H1 (cell line): ENCODE measurements around the gene EPN3. TPM values are rescaled to one million over a fixed set of nuclear protein-coding genes. Genes with fewer than 3 reads are reported as not detected.

Experiments
- CTCF ChIA-PET: fragments of 300-600 bp; sonication (Branson Sonifier 250); formaldehyde crosslinking; loops from one replicate; lab custom pipeline; 2021; ENCODE audit not compliant: partially characterized antibody; lab: Charles Lee
- POLR2A ChIA-PET: fragments of 300-600 bp; sonication (Branson Sonifier 250); formaldehyde crosslinking; loops from one replicate; lab custom pipeline; 2021; ENCODE audit warnings: inconsistent platforms; ENCODE audit not compliant: partially characterized antibody; lab: Charles Lee
- DNase-seq, 2 experiments: peaks; one replicate each; pipeline versions ENCODE4 v3.0.0 to v3.0.0-alpha.2; 2010 to 2022; ENCODE audit warnings: low spot score in 2 of 2, low read depth in 1 of 2, mixed read lengths in 1 of 2
- FAIRE-seq: peaks from 2 replicates; lab custom pipeline; 2011; peaks lifted over from hg19 to GRCh38; lab: Jason Lieb, UNC
- H2AFZ ChIP-seq: 2 replicates; pipeline ENCODE4 v1.8.1; 2012; ENCODE audit warnings: low read length, inconsistent platforms
- H2AK5ac ChIP-seq: 2 replicates; pipeline ENCODE4 v1.6.1; 2013; ENCODE audit warnings: low read depth, low read length
- H2BK120ac ChIP-seq: replicated peaks from 2 replicates; pipeline ENCODE3; 2013; ENCODE audit warnings: low read depth, low read length, inconsistent platforms
- H2BK12ac ChIP-seq: 2 replicates; pipeline ENCODE4 v1.6.1; 2013; ENCODE audit warnings: low read depth, low read length
- H2BK15ac ChIP-seq: 2 replicates; pipeline ENCODE4 v1.6.1; 2013; ENCODE audit warnings: low read length
- H2BK20ac ChIP-seq: 2 replicates; pipeline ENCODE4 v1.6.1; 2013; ENCODE audit warnings: low read length
- H2BK5ac ChIP-seq: 2 replicates; pipeline ENCODE4 v1.6.1; 2013; ENCODE audit warnings: low read depth, low read length
- H3K14ac ChIP-seq: 2 replicates; pipeline ENCODE4 v1.6.1; 2013; ENCODE audit warnings: inconsistent platforms; ENCODE audit not compliant: insufficient read length
- H3K18ac ChIP-seq: 2 replicates; pipeline ENCODE4 v1.6.1; 2013; ENCODE audit warnings: low read length; ENCODE audit errors: extremely low read depth
- H3K23ac ChIP-seq: 2 replicates; pipeline ENCODE4 v1.6.1; 2013; ENCODE audit warnings: inconsistent platforms; ENCODE audit not compliant: insufficient read length
- H3K23me2 ChIP-seq: 2 replicates; pipeline ENCODE4 v1.6.1; 2013; ENCODE audit warnings: low read depth, low read length
- H3K27ac ChIP-seq: 2 replicates; pipeline ENCODE4 v1.6.1; 2011; ENCODE audit warnings: low read depth, low read length, inconsistent platforms
- H3K27me3 ChIP-seq, 4 experiments: replicated peaks in 1 of 4; 1 replicate in 1 of 4; 2 replicates in 3 of 4; pipeline versions ENCODE4 v1.6.1 to v1.8.1; 2011 to 2013; ENCODE audit warnings: low read length in 3 of 4, mild to moderate bottlenecking in 3 of 4, inconsistent platforms in 2 of 4, mixed read lengths in 2 of 4, moderate library complexity in 1 of 4; ENCODE audit not compliant: control insufficient read depth in 3 of 4, insufficient read depth in 3 of 4; ENCODE audit errors: extremely low read depth in 1 of 4
- H3K36me3 ChIP-seq, 4 experiments: 2 replicates each; pipeline versions ENCODE4 v1.6.1 to v1.8.1; 2011 to 2013; ENCODE audit warnings: mild to moderate bottlenecking in 4 of 4, low read length in 3 of 4, moderate library complexity in 2 of 4, control low read depth in 1 of 4, inconsistent platforms in 1 of 4; ENCODE audit not compliant: insufficient read depth in 4 of 4, control insufficient read depth in 2 of 4
- H3K4ac ChIP-seq: replicated peaks from 2 replicates; pipeline ENCODE3; 2013; ENCODE audit warnings: low read length, low read depth, mixed read lengths, inconsistent platforms; ENCODE audit not compliant: insufficient read length
- H3K4me1 ChIP-seq, 4 experiments: replicated peaks in 1 of 4; 1 replicate in 1 of 4; 2 replicates in 3 of 4; pipeline versions ENCODE4 v1.6.1 to v1.8.1; 2011 to 2013; ENCODE audit warnings: low read length in 3 of 4, inconsistent platforms in 2 of 4, mixed read lengths in 1 of 4; ENCODE audit not compliant: insufficient read depth in 4 of 4, control insufficient read depth in 3 of 4
- H3K4me2 ChIP-seq, 2 experiments: 2 replicates each; pipeline versions ENCODE4 v1.6.1 to v1.8.1; 2011 to 2013; ENCODE audit warnings: low read depth in 2 of 2, low read length in 2 of 2, control low read depth in 1 of 2, inconsistent platforms in 1 of 2, mild to moderate bottlenecking in 1 of 2; ENCODE audit not compliant: insufficient read depth in 1 of 2
- H3K4me3 ChIP-seq, 4 experiments: fragments of 200-600, 300-600 bp in 1 of 4; sonication (generic), shearing (Covaris generic), sonication (Bioruptor Twin) in 1 of 4; 2 replicates each; pipeline versions ENCODE4 v1.5.1 to v1.8.1; 2011 to 2016; ENCODE audit warnings: low read length in 4 of 4, low read depth in 3 of 4, control low read depth in 2 of 4, inconsistent platforms in 2 of 4, mild to moderate bottlenecking in 2 of 4, mixed read lengths in 1 of 4, moderate library complexity in 1 of 4; ENCODE audit not compliant: insufficient read depth in 2 of 4; ENCODE audit errors: extremely low read depth in 1 of 4
- H3K56ac ChIP-seq: replicated peaks from 2 replicates; pipeline ENCODE3; 2013; ENCODE audit warnings: low read depth, mild to moderate bottlenecking, mixed read lengths, low read length, inconsistent platforms; ENCODE audit not compliant: insufficient read length
- H3K79me1 ChIP-seq: 2 replicates; pipeline ENCODE4 v1.6.1; 2013; ENCODE audit warnings: low read depth, low read length, control low read depth
- H3K79me2 ChIP-seq, 2 experiments: 2 replicates each; pipeline versions ENCODE4 v1.6.1 to v1.8.1; 2012 to 2013; ENCODE audit warnings: low read length in 2 of 2, mild to moderate bottlenecking in 2 of 2, inconsistent platforms in 1 of 2; ENCODE audit not compliant: insufficient read depth in 2 of 2, control insufficient read depth in 1 of 2
- H3K9ac ChIP-seq, 4 experiments: replicated peaks in 1 of 4; 1 replicate in 1 of 4; 2 replicates in 3 of 4; pipeline versions ENCODE4 v1.6.1 to v1.8.1; 2011 to 2013; ENCODE audit warnings: low read depth in 3 of 4, low read length in 3 of 4, control low read depth in 2 of 4, mild to moderate bottlenecking in 2 of 4, moderate library complexity in 2 of 4, inconsistent platforms in 1 of 4; ENCODE audit errors: extremely low read depth in 1 of 4
- H3K9me3 ChIP-seq, 2 experiments: 2 replicates each; pipeline versions ENCODE4 v1.6.1 to v1.8.1; 2012 to 2013; ENCODE audit warnings: mild to moderate bottlenecking in 2 of 2, moderate library complexity in 2 of 2, control low read depth in 1 of 2, inconsistent platforms in 1 of 2, low read depth in 1 of 2, low read length in 1 of 2, mixed read lengths in 1 of 2; ENCODE audit not compliant: insufficient read depth in 2 of 2
- H4K20me1 ChIP-seq, 2 experiments: replicated peaks in 1 of 2; 2 replicates each; pipeline versions ENCODE3 to v1.8.1; 2011 to 2013; ENCODE audit warnings: inconsistent platforms in 2 of 2, low read length in 2 of 2, mild to moderate bottlenecking in 1 of 2; ENCODE audit not compliant: insufficient read depth in 2 of 2, control insufficient read depth in 1 of 2
- H4K5ac ChIP-seq: 2 replicates; pipeline ENCODE4 v1.6.1; 2013; ENCODE audit warnings: low read length, low read depth, mixed read lengths, inconsistent platforms; ENCODE audit not compliant: insufficient read length
- H4K8ac ChIP-seq: 2 replicates; pipeline ENCODE4 v1.8.0; 2013; ENCODE audit warnings: mild to moderate bottlenecking, moderate library complexity, low read length, inconsistent platforms; ENCODE audit not compliant: insufficient read depth; ENCODE audit errors: extremely low read depth
- H4K91ac ChIP-seq: replicated peaks from 2 replicates; pipeline ENCODE3; 2013; ENCODE audit warnings: low read length, mixed read lengths, inconsistent platforms; ENCODE audit not compliant: insufficient read length
- ASH2L ChIP-seq: fragments of 200-600, 300-600 bp; sonication (generic); IDR thresholded peaks from one replicate; pipeline ENCODE4 v1.7.1; 2017; ENCODE audit warnings: low read length
- EP300 ChIP-seq, 2 experiments: IDR thresholded peaks; 1 replicate in 1 of 2; 2 replicates in 1 of 2; pipeline ENCODE4 v1.6.1; 2011 to 2012; ENCODE audit warnings: low read depth in 2 of 2, low read length in 2 of 2, mild to moderate bottlenecking in 2 of 2, borderline replicate concordance in 1 of 2, inconsistent platforms in 1 of 2, moderate library complexity in 1 of 2
- HDAC2 ChIP-seq, 2 experiments: fragments of 300-600 bp in 1 of 2; sonication (generic) in 1 of 2; IDR thresholded peaks; 2 replicates each; pipeline ENCODE4 v1.6.1; 2011 to 2012; ENCODE audit warnings: low read depth in 2 of 2, low read length in 2 of 2, mild to moderate bottlenecking in 2 of 2, moderate library complexity in 2 of 2, borderline replicate concordance in 1 of 2, inconsistent platforms in 1 of 2
- JUND ChIP-seq: IDR thresholded peaks from 2 replicates; pipeline ENCODE4 v1.6.1; 2011; ENCODE audit warnings: mild to moderate bottlenecking, improper control_type of control experiment, low read length
- KDM1A ChIP-seq: fragments of 200-600, 300-600 bp; sonication (generic); IDR thresholded peaks from 2 replicates; pipeline ENCODE4 v1.7.1; 2016; ENCODE audit warnings: mild to moderate bottlenecking, low read length, borderline replicate concordance
- KDM5A ChIP-seq: fragments of 200-600 bp; IDR thresholded peaks from 2 replicates; pipeline ENCODE4 v1.7.1; 2012; ENCODE audit warnings: mild to moderate bottlenecking, low read length, inconsistent platforms, mixed read lengths
- MAX ChIP-seq: IDR thresholded peaks from 2 replicates; pipeline ENCODE4 v1.6.1; 2012; ENCODE audit warnings: inconsistent platforms
- SP1 ChIP-seq: IDR thresholded peaks from 2 replicates; pipeline ENCODE4 v1.6.1; 2011; ENCODE audit warnings: low read depth, low read length
- TBP ChIP-seq: IDR thresholded peaks from 2 replicates; pipeline ENCODE4 v1.6.1; 2011; ENCODE audit warnings: low read depth, low read length, improper control_type of control experiment
- WGBS, 2 experiments: shearing (Covaris generic) in 1 of 2; methylation state at CpG; one replicate each; pipeline versions ENCODE4 v1.1.6 to v1.1.7; 2013 to 2015; ENCODE audit warnings: low lambda C conversion rate in 2 of 2, mixed read lengths in 2 of 2, inconsistent platforms in 1 of 2, low coverage in 1 of 2, missing lambda C conversion rate in 1 of 2; ENCODE audit not compliant: insufficient replicate concordance in 2 of 2, insufficient coverage in 1 of 2, insufficient read length in 1 of 2; ENCODE audit errors: extremely low coverage in 1 of 2, missing lambda C conversion rate in 1 of 2; 5-methylcytosine and 5-hydroxymethylcytosine counted together
- long read RNA-seq, 2 experiments: library from RNA in 1 of 2; library from capped mRNA in 1 of 2; stranded (forward); transcript quantifications; one replicate each; pipeline ENCODE4 v2.0.0, GENCODE V29; 2021; ENCODE audit warnings: inconsistent platforms in 1 of 2
- polyA minus RNA-seq, 3 experiments: library from RNA; depleted of rRNA, polyadenylated mRNA; stranded (reverse); fragments of >200 nt; gene quantifications; 1 replicate in 2 of 3; 2 replicates in 1 of 3; pipeline ENCODE4 v1.2.3, GENCODE V29; 2011
- polyA plus RNA-seq, 7 experiments: library from polyadenylated mRNA; depleted of rRNA in 3 of 7; stranded (reverse) in 5 of 7; unstranded in 2 of 7; fragments of >200 nt in 5 of 7; fragments of 200-250 nt in 2 of 7; gene quantifications; 1 replicate in 5 of 7; 2 replicates in 1 of 7; 4 replicates in 1 of 7; pipeline versions ENCODE4 v1.2.1 to v1.2.3, GENCODE V29; 2011 to 2013; ENCODE audit warnings: missing spikeins in 2 of 7, mixed read lengths in 2 of 7
- total RNA-seq: library from RNA; stranded (reverse); fragmentation: NEBNext Ultra II Directional; extraction: Animal tissue kit (Norgen Biotek cat#: 25700); gene quantifications from 2 replicates; pipeline ENCODE4 v1.2.1, GENCODE V29; 2021

EPN3 gene
- 5.8 and 7.9 TPM in 2 replicates for total RNA-seq
- polyA plus RNA-seq (2011; rRNA removed): 6.7 and 8.1 TPM in 2 replicates
- 4.7 TPM for polyA plus RNA-seq (2011; cell fraction: cytosol; rRNA removed)
- 9.8 TPM for polyA plus RNA-seq (2011; cell fraction: nucleus; rRNA removed)
- polyA plus RNA-seq (2012, experiment 1 of 2): 4.6 to 8.1 TPM (median 4.8 TPM) in 4 replicates
- polyA plus RNA-seq (2012, experiment 2 of 2): 18.3 TPM
- polyA plus RNA-seq (2013, experiment 1 of 2): 4.9 TPM
- 5.5 TPM for polyA plus RNA-seq (2013, experiment 2 of 2)
- 3.8 and 4.1 TPM in 2 replicates for polyA minus RNA-seq (2011; rRNA and poly(A)+ RNA removed)
- 5.2 TPM for polyA minus RNA-seq (2011; cell fraction: cytosol; rRNA and poly(A)+ RNA removed)
- polyA minus RNA-seq (2011; cell fraction: nucleus; rRNA and poly(A)+ RNA removed): 11.3 TPM
- long read RNA-seq, experiment 1, partial matches to known transcripts: 5 of 10 reads
- long read RNA-seq, experiment 1, other reads (novel, unspliced or antisense): 5 of 10 reads
- long read RNA-seq, experiment 2: 0 reads

GRCh38 chr17:50532452-50533024 lies at the start of gene EPN3:
Gene EPN3, plus strand, starts transcription at chr17:50532735. Its CDS starts 3,822 bp downstream, at chr17:50536557.
- H3K56ac ChIP-seq: no peak within 1 kb of the TSS
- POLR2A ChIA-PET: interaction anchor here (0.7 to 4.3 kb wide), 9 partner anchors 9 to 61 kb away, joined by 3 to 13 read pairs (median 4); no protein-coding TSS in a partner anchor
- DNase-seq: peak in 1 of 2 experiments; percentile 78
- peaks cover 0 to 21% (median 10%) of the 10 kb centered on the region in 4 experiments; a peak in 4 of 7 replicates for H3K27me3 ChIP-seq
- peaks cover 0 to 3% (median 0%) of the 10 kb centered on the region in 4 experiments; a peak in 1 of 8 replicates for H3K36me3 ChIP-seq
- peak within 1 kb of the TSS; percentile 28 for H4K8ac ChIP-seq
- no peak within 1 kb of the TSS for H2BK120ac ChIP-seq
- WGBS, 2 experiments: 1% methylated on average over 16 of the region's 21 CpGs; no CpG with 5 or more reads in 1 of the 2 experiments
- H3K23me2 ChIP-seq: peaks cover 17% of the 10 kb centered on the region
- no peaks in the 10 kb centered on the region for H3K9me3 ChIP-seq
- H3K4me1 ChIP-seq: peaks cover 5 to 29% (median 20%) of the 10 kb centered on the region in 4 experiments
- H3K27ac ChIP-seq: no peak within 1 kb of the TSS
- 0 out of 4 replicates have a peak, but pooled peaks cover 0 to 2% of the 10 kb centered on the region in 2 experiments for H3K79me2 ChIP-seq
- H2BK15ac ChIP-seq: peak within 1 kb of the TSS; percentile 83; the same call in 1 of the 2 replicates
- peak within 1 kb of the TSS; percentile 55 for H4K5ac ChIP-seq
- H2BK12ac ChIP-seq: peak within 1 kb of the TSS; percentile 63; the same call in 1 of the 2 replicates
- H3K4me3 ChIP-seq: peak within 1 kb of the TSS; percentile 36 to 77 (median 74)
- peak within 1 kb of the TSS; percentile 80; the same call in 1 of the 2 replicates for H2AFZ ChIP-seq
- no peak for FAIRE-seq
- H3K4me2 ChIP-seq: peak within 1 kb of the TSS; percentile 96 to 99
- no peak within 1 kb of the TSS; a peak in 2 of 7 replicates for H3K9ac ChIP-seq
- no peak within 1 kb of the TSS for H3K23ac ChIP-seq
- no peak within 1 kb of the TSS for H3K4ac ChIP-seq
- H3K18ac ChIP-seq: peak within 1 kb of the TSS; percentile 88
- no peaks in the 10 kb centered on the region for H4K20me1 ChIP-seq
- H2AK5ac ChIP-seq: no peak within 1 kb of the TSS
- H2BK20ac ChIP-seq: peak within 1 kb of the TSS; percentile 17; the same call in 1 of the 2 replicates
- CTCF ChIA-PET: interaction anchor here (0.9 to 5.2 kb wide), 20 partner anchors 8 to 98 kb away, joined by 3 to 36 read pairs (median 6); no protein-coding TSS in a partner anchor
- H4K91ac ChIP-seq: peak within 1 kb of the TSS; percentile 88
- H2BK5ac ChIP-seq: peak within 1 kb of the TSS; percentile 53; the same call in 1 of the 2 replicates
- no peaks in the 10 kb centered on the region; the same call in 1 of the 2 replicates for H3K79me1 ChIP-seq
- no peak within 1 kb of the TSS for H3K14ac ChIP-seq
- TF ChIP-seq KDM1A (no peak), SP1 (peak; percentile 54; the same call in 1 of the 2 replicates), EP300 (IDR thresholded peaks at IDR 0.05; ENCODE audit: borderline replicate concordance in 1 of 2, low read depth in 2 of 2, low read length in 2 of 2) (no peak), KDM5A (no peak), MAX (peak; percentile 75), HDAC2 (IDR thresholded peaks at IDR 0.05; ENCODE audit: borderline replicate concordance in 1 of 2, low read depth in 2 of 2, low read length in 2 of 2) (no peak), JUND (no peak), TBP (no peak), ASH2L (peak; percentile 75)
